Esophagus squamous epithelium (tissue), 4 donors: ENCODE results near the gene CNTNAP2.

Source experiments
- POLR2A ChIP-seq, 4 donors: fragments of 450-650 bp; IDR thresholded peaks; one replicate each; pipeline ENCODE4 v1.6.1; 2017; ENCODE audit warnings: antibody characterized with exemption in 4 of 4, mild to moderate bottlenecking in 4 of 4, moderate library complexity in 3 of 4
- TF ChIP-seq, protein P1 (sequence below), 6 experiments: fragments of 450-650 bp in 4 of 6; fragments of 200-600 bp in 2 of 6; sonication (generic) in 2 of 6; IDR thresholded peaks; one replicate each; pipeline ENCODE4 v1.5.1; 2016 to 2019; ENCODE audit warnings: antibody characterized with exemption in 6 of 6, mild to moderate bottlenecking in 4 of 6, moderate library complexity in 4 of 6

DNA sequence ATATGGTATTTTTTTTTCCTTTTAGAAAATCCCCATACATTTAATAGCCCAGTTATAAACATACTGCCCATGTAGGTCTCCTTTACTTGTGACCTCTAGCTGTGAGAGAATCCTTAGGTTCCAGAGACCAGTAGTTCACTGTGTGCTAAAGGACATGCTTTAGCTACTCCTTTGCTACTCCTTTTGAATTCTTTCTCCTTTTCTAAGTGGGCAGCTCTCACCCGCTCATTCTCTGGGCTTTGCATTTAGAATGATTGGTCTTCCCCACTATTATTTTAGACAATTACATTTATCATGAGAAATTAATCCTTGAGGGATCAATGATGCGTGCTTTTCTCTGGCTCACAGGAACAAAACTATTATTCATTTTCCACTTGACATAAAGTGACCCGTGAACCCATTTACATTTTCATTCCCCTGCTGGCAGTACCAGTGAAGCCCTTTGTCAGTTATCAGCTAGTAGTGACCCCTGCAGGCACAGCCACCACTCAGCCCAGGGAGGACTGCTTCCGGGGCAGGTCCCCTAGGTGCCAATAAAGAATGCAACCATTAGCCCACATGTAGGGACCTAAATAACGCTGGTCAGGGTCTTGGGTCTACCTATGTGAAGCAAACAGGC lies 844.3 kb downstream of the CNTNAP2 start:
- TF ChIP-seq, protein P1, sequence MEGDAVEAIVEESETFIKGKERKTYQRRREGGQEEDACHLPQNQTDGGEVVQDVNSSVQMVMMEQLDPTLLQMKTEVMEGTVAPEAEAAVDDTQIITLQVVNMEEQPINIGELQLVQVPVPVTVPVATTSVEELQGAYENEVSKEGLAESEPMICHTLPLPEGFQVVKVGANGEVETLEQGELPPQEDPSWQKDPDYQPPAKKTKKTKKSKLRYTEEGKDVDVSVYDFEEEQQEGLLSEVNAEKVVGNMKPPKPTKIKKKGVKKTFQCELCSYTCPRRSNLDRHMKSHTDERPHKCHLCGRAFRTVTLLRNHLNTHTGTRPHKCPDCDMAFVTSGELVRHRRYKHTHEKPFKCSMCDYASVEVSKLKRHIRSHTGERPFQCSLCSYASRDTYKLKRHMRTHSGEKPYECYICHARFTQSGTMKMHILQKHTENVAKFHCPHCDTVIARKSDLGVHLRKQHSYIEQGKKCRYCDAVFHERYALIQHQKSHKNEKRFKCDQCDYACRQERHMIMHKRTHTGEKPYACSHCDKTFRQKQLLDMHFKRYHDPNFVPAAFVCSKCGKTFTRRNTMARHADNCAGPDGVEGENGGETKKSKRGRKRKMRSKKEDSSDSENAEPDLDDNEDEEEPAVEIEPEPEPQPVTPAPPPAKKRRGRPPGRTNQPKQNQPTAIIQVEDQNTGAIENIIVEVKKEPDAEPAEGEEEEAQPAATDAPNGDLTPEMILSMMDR (IDR thresholded peaks at IDR 0.05), result no peak
- no peak for TF ChIP-seq POLR2A (IDR thresholded peaks at IDR 0.05)
